HG03558 (cell line): Measurements from ENCODE around the gene COL27A1.

Experiments
- ATAC-seq: cut with Tn5 transposase; IDR thresholded peaks from one replicate; pipeline ENCODE4 v1.9.1; 2021; ENCODE audit warnings: moderate number of reproducible peaks; ENCODE audit not compliant: unreplicated experiment; ENCODE audit errors: extremely low read depth

The COL27A1 gene

GRCh38 chr9:114289571-114290481, 134.5 kb downstream of the COL27A1 start:
- no peak for ATAC-seq

- no peak for ATAC-seq
These were observed 135.2 kb downstream of the COL27A1 start for GRCh38 chr9:114290561-114290986.

DNA sequence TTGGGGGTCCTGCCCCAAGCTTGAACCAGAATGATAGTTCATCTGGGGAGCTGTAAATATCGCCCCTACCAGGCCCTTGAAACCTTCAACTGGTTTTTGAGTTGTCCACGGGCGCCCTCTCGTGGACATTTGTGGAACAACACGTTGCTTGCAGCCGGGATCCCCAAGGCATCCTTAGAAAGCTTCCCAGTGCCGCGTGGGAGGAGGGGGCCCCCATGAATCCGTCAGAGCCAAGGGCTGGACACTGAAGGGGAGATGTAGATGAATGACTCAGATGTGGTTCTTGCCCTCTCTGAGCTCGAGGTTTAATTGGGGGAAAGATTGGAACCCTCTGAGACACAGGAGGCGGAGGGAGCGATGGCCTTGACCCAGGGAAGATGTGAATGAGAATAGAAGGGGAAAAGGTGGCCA, 135.7 kb downstream of the COL27A1 start:
- ATAC-seq = no peak

- no peak for ATAC-seq
These were observed 136.7 kb downstream of the COL27A1 start for GRCh38 chr9:114291886-114292590.

GRCh38 chr9:114294664-114295063, 139.3 kb downstream of the COL27A1 start:
- no peak for ATAC-seq

GRCh38 chr9:114296338-114296737, 141.0 kb downstream of the COL27A1 start:
- ATAC-seq = no peak

DNA sequence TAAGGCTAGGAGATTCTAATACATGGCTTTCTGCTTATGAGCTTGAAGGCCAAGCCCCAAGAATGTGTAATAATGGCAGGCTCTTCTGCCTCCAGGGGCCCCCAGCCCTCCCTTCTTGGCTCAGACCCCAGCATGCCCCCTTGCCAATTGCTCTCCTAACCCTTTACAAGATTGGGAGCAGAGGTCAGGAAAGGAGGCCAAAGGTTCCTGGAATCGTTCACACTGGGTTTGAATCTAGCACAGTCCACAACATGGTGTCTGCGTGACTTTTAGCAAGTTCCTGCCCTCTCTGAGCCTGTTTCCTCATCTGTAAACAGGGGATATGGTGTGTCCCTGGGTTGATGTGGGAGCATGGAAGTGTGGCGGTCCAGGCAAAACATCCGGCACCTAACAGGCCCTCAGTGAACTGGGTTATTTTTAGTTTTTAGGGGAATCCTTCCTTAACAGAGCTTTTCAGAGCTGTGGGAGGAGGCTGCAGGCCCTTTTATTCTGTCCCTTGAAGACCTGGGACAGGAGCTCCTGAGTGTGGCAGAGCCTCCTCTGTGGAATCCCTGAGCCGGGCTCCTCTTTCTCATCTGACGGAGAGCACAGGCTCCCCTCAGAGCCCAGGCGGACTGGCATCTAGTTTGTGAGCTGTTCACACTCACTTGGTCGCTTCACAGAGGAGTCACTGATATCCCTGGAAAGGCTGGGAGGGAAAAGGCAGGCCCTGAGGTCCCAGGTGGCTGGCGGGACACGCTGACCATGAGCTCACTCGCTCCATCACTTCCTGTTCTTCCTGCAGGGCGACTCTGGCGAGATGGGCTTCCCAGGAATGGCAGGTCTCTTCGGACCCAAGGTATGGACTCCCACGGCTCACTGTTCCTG, 144.2 kb downstream of the COL27A1 start:
- ATAC-seq = no peak

DNA sequence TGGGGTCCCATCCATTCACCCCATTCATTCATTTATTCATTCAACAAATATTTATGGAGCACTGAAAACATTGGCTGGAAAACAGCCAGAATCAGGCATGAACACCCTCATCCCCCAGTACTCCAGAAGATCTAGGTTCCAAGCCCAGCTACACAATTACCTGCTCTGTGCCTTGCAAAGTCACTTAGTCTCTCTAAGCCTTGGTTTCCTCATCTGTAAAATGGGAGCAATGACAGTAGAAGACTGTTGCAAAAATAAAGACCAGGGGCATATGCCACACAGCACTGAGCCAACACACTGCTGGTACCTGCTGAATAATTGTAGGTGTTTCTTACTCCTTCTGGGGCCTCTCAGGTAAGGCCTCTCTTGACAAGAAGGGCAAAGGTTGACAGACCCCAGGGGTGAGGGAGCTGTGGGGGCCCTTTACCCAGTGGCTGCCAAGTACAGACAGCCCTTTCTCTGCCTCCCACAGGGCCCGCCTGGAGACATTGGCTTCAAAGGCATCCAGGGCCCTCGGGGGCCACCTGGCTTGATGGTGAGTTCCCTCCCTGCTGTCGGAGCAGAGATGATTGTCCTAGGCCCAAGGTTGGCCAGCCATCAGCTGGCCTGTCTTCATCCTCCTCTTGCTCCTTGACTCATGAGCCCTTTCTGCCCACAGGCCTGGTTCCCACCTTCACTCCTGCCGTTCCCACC, 145.0 kb downstream of the COL27A1 start:
- ATAC-seq = no peak

DNA sequence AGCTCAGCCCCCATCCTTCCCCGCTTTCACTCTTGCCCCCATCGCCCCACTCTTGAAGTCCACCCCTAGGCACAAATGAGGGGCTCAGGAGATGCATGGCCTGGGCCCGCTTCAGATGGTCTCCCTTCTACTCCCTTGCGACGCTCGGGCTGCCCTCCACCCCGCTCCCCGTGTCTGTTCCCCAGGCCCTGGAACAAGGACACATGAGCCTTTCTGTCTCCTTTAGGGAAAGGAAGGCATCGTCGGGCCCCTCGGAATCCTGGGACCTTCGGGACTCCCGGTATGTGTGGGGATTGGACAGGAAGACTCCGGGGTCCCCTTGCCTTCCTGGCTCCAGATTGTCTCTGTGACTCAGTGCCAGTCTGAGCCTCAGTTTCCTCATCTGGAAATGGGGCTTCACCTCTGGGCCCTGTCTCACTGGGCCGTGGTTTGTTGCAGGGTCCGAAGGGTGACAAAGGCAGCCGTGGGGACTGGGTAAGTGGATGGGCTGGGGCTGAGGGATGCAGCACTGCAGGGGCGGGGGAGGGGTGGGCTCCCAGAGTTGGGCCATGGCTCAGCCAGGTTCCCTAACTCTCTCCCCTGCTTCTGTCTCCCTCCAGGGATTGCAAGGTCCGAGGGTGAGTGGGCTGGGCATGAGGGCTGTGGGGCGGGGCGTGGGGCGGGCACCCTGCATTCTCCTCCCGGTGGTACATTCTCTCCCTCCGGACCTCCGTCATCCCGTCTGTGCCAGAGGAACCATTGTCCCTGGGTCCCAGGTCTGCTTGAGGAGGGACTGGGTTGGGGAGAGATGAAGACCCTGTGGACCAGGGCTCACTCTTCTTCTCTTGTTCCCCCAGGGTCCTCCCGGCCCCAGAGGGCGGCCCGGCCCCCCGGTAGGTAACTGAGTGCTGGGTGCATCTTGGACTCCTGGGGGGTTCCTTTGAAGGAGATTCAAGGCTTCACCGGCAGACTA, 145.8 kb downstream of the COL27A1 start:
- no peak for ATAC-seq

DNA sequence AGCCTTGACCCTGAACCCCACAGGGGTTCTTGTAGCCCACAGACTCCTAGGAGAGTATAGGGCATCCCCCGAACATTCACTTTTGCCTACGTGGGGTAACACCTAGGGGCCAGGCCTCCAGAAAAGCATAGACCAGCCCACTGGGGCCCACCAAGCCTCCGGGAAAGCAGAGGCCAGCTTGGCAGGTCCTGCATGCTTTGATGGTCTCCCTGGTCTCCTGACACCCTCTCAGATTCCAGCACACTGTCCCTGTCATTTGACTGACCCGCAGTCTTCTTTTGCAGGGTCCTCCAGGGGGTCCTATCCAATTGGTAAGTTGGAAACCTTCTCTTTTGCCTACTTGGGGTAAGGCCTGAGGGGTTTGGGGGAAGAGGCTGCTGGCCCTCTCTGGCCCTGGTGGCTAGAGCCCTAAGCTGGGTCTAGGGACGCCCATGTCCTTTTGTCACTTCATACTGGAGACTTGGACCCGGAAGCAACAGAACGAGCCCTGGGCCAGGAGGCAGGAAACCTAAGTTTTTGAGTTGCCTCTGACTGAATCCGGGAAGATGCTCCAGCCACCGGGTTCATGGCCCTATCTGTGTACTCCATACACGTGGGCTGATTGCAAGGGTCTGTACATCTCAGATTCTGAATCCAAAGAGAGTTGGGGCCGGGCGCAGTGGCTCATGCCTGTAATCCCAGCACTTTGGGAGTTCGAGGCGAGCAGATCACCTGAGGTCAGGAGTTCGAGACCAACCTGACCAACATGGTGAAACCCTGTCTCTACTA, 146.6 kb downstream of the COL27A1 start:
- ATAC-seq = no peak

GRCh38 chr9:114302727-114303126, 147.4 kb downstream of the COL27A1 start:
- no peak for ATAC-seq

DNA sequence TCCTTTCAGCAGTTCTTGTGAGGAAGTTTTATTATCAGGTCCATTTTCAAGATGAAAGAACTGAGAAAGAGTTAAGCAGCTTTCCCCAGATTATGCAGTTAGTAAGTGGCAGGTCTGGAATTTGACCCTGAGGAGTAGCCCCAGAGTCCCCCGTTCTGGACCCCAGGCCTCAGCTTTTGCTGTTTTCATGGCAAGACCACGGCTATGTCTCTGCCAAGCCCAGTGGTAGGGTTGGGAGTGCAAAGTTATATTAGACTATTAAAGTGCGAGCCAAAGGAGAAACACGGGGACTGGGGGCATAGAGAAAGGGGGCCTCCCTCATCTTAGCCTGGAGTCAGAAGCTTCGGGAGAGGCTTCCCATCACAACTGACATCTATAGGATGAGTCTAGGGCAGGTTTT, 148.2 kb downstream of the COL27A1 start:
- no peak for ATAC-seq

DNA sequence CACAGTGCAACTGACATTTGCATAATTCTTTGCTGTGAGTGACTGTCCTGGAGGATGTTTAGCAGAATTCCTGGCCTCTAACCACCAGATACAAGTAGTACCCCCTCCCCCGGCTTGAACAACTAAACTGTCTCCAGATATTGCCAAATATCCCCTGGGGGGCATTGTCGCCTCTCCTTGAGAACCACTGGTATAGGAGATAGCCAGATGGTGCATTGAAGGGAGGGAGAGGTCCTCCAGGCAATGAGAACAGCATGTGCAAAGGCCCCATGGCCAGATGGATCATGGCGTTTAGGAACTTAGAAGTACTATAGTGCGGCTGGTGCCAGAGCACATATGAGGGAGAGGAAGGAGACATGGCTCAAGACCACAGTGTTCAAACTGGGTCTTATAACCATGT, 148.6 kb downstream of the COL27A1 start:
- no peak for ATAC-seq

- ATAC-seq = no peak
These were observed 149.3 kb downstream of the COL27A1 start for GRCh38 chr9:114304416-114305188.

GRCh38 chr9:114307899-114308267, 152.5 kb downstream of the COL27A1 start:
- no peak for ATAC-seq

- ATAC-seq = no peak
These were observed 153.1 kb downstream of the COL27A1 start for GRCh38 chr9:114308361-114308950.

GRCh38 chr9:114309096-114309495, 153.8 kb downstream of the COL27A1 start:
- no peak for ATAC-seq
